GM18868 (cell line): Measurements from ENCODE around the gene HNMT.
"Not testable (repeated sequence)": the region's sequence is repeated elsewhere in the genome, so short reads cannot be mapped to it uniquely, and the experiment has no call there.

Source experiments
- ATAC-seq: cut with Tn5 transposase; IDR thresholded peaks from one replicate; pipeline ENCODE4 v1.9.1; 2021; ENCODE audit warnings: mild to moderate bottlenecking, moderate library complexity; ENCODE audit not compliant: unreplicated experiment

The HNMT gene

DNA sequence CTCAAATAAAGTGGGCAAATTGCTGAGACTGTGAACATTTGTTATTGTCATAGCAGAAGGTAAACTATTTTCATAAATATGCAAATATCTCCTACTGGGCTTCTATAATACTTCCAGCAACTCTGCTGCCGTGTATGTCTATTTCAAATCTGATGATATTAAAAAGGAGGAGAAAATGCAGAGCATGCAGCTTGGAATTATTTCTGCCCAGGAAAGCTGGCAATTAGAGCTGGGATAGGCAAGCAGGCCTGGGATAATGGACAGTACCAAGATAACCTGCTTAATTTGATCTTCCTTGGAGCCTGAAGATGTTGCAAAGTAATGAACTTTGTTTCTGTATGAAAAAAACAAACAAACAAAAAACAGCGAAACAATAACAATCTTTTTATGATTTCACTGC, 72.8 kb downstream of the HNMT start:
- no peak for ATAC-seq

DNA sequence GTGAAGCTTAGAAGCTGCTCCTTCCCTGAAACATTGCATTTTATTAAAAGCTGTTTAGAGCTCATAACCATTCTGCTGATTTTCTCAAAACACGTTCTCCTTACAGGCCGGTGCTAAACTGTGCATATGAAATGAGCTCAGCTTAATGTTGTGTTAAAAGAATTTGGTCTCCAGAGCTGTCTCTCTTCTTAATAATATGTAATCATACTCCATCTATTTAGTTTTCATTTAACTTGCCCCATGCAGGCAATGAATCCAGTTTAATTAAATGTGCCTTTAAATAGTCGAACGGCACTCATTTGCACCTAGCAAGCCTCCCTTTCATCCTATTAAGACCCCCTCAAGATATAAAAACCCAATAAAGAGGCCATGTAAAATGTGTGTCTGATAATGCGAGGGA, 76.3 kb downstream of the HNMT start:
- ATAC-seq, result no peak

DNA sequence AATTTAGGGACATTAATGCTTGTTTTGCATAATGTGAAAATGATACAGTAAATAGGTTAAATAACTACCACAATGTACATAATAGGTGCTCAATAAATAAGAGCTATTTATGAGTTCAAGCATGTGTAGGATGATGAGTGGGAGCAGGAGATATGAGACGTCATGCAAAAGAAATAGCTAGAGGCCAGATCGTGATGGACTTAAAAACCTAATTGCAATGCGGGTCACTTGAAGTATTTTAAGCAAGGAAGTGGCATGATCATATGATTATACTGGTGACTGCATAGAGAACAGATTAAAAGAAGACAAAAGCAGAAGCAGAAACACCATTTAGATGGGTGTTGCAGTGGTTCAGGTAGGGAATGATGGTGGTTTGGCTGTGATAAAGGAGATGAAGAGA, 78.0 kb downstream of the HNMT start:
- no peak for ATAC-seq

DNA sequence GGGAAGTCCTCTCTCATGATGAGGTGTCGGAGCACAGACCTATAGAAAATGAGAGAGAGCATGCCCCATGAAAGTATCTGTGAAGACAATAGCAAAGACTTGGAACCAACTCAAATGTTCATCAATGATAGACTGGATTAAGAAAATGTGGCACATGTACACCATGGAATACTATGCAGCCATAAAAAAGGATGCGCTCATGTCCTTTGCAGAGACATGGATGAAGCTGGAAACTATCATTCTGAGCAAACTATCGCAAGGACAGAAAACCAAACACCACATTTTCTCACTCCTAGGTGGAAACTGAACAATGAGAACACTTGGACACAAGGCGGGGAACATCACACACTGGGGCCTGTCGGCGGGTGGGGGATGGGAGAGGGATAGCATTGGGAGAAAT, 79.3 kb downstream of the HNMT start:
- ATAC-seq, result not testable (repeated sequence)

DNA sequence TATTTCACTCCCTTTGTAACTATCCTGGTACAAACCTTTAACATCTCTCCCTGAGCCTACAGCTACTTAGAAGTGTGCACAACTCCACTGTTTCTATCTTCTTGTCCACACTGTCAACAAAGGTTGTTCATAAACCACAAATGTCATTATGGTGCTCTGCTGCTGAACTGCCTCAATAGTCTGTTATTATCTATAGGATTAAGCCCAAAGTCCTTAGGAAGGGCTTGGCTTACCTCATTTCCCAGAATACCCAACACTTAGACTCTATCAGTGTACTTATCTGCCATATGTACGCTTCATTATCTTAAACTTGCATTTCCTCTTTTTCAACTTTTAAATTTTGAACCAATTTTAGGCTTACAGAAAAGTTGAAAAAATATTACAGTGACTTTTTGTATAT, 94.2 kb downstream of the HNMT start:
- no peak for ATAC-seq

DNA sequence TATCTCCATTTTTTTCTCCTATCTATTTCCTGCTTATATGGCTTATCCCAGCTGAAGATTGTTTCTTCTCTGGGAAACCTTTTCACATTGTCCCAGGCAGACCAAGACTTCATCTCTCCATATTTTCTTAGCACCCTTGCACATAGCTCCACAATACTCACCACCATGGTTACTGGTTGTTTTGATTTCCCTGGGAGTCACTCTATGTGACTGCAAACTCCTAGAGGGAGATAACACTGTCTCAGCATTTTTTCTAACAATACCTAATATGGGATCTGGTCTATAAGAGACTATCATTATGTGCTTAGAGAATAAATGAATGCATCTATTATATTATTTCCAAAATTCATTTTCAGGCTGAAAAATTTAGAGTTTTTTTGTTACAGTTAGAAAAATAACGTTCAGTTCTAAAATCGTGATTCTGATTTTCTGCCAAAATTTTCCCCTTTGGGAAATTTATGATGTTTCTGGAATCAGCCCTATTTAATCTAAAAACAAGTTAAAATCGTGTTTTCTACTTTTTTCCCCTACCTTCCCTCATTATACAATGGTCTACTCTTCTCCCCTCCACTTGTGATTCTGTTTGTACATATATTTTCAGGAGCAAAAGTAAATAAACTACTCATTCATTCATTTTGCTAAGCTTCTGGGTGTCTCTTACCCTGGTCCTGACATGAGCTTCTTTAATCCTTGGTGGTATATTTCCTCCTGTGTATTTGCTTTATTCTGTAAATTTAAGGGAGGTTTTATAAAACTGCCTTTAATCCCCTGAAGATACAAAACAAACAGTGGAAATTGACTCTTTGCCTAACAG, 95.4 kb downstream of the HNMT start:
- no peak for ATAC-seq

DNA sequence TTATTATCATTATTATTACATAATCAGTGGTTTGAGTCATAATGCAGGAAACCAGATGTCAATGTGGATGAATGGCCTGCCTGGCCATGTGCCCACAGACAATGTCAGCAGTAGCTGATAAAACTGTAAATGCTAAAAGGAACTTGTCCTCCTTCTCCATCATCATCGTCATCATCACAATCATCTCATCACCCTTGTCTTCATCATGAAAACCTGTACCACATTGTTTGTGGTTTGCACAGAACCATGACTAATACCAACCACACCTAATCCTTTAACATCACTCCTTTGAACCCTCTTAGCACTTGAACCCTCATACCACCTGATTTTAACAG, 96.0 kb downstream of the HNMT start:
- no peak for ATAC-seq

DNA sequence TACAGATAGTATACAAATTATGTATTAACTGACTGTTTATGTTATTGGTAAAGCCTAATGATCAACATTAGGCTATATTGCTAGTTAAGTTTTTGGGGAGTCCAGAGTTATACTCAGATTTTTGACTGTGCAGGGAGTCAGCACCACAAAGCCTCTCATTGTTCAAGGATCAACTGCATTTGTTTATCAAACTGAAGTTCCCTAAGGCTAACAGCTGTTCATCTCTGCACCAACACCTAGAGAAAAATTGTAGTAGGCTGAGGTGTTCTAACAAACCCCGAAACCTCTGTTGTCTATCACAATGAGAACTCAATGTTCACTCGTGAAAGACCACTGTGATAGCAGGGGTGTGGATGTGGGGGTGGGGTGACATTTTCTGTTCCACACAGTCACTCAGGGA, 97.7 kb downstream of the HNMT start:
- ATAC-seq, result no peak

DNA sequence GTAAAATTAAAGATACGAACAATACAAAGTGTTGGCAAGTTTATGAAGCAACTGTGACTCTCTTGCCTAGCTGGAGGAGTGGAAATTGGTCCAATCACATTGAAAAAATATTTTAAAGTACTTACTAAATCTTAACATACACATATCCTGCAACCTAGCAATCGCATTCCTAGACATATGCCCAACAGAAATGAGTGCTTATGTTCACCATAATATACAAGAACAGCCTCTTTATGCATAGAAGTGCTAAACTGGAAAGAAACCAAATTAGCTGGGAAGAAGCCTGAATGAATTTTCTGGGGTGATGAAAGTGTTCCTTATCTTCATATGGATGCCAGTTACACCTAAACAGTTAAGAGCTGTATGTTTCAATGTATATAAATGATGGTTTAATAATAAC, 98.9 kb downstream of the HNMT start:
- no peak for ATAC-seq
